ENCODE measurements around the gene MSTO1.
"Not testable (repeated sequence)": the region's sequence is repeated elsewhere in the genome, so short reads cannot be mapped to it uniquely, and the experiment has no call there.

DNA sequence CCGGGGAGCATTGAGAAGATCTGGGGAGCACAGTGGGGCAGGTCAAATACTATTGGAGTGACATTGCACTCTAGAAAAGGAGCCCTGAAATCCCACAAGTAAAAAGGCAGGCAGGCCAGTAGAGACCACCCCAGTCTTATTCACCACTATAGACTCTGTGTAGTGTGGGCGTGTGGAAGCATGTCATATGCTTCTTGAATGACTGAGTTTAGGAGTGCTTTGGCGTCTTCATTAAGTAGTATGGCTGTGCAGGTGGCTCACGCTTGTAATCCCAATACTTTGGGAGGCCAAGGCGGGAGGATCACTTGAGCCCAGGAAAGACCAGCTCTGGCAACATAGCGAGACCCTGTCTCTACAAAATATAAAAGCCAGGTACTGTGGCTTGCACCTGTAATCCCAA is 26.2 kb upstream of the MSTO1 start:
- TF ChIP-seq, protein P1, sequence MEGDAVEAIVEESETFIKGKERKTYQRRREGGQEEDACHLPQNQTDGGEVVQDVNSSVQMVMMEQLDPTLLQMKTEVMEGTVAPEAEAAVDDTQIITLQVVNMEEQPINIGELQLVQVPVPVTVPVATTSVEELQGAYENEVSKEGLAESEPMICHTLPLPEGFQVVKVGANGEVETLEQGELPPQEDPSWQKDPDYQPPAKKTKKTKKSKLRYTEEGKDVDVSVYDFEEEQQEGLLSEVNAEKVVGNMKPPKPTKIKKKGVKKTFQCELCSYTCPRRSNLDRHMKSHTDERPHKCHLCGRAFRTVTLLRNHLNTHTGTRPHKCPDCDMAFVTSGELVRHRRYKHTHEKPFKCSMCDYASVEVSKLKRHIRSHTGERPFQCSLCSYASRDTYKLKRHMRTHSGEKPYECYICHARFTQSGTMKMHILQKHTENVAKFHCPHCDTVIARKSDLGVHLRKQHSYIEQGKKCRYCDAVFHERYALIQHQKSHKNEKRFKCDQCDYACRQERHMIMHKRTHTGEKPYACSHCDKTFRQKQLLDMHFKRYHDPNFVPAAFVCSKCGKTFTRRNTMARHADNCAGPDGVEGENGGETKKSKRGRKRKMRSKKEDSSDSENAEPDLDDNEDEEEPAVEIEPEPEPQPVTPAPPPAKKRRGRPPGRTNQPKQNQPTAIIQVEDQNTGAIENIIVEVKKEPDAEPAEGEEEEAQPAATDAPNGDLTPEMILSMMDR (IDR thresholded peaks at IDR 0.05) = not testable (repeated sequence)
- TF ChIP-seq POLR2AphosphoS5, EP300 (IDR thresholded peaks at IDR 0.05): not testable (repeated sequence)

Measured in esophagus muscularis mucosa (tissue), 4 donors.